Neural cell (in vitro differentiated cells): Measurements from ENCODE around the gene PROM2.

Experiments used
- CTCF ChIP-seq: fragments of 450-650 bp; IDR thresholded peaks from 2 replicates; pipeline ENCODE4 v1.5.1; 2014; ENCODE audit warnings: antibody characterized with exemption, mild to moderate bottlenecking, moderate library complexity; ENCODE audit not compliant: poor library complexity, severe bottlenecking
- EZH2 ChIP-seq: fragments of 200-600, 300-800 bp; shearing (Covaris generic), sonication (generic); IDR thresholded peaks from 2 replicates; pipeline ENCODE4 v1.6.1; 2014; ENCODE audit warnings: antibody characterized with exemption, low read length, borderline replicate concordance, mild to moderate bottlenecking; ENCODE audit not compliant: insufficient read depth, poor library complexity, severe bottlenecking
- TAF1 ChIP-seq: IDR thresholded peaks from 2 replicates; pipeline ENCODE4 v1.6.1; 2012; ENCODE audit warnings: low read depth

- no peak for TF ChIP-seq CTCF
- TF ChIP-seq TAF1, result no peak
- TF ChIP-seq EZH2, result no peak
Observed at GRCh38 chr2:95313296-95314131, 39.3 kb downstream of the PROM2 start.
